Cardiac fibroblast (primary cell): ENCODE results near the gene AGAP2.
A peak's percentile ranks its signal among the peaks of the same experiment; 100 is the strongest.

Source experiments
- DNase-seq, 2 donors: peaks; one replicate each; pipeline versions ENCODE4 v3.0.0 to v3.0.0-alpha.2; 2010; ENCODE audit warnings: low read depth in 2 of 2
- H3K4me3 ChIP-seq, 2 donors: replicated peaks in 1 of 2; 1 replicate in 1 of 2; 2 replicates in 1 of 2; pipeline ENCODE4 v1.5.1; 2011; ENCODE audit warnings: low read depth in 2 of 2, low read length in 2 of 2, mild to moderate bottlenecking in 2 of 2, moderate library complexity in 1 of 2
- TF ChIP-seq, protein P1 (sequence below): IDR thresholded peaks from one replicate; pipeline ENCODE4 v1.5.1; 2011; ENCODE audit warnings: low read depth, mild to moderate bottlenecking, low read length, inconsistent platforms

AGAP2 gene

DNA sequence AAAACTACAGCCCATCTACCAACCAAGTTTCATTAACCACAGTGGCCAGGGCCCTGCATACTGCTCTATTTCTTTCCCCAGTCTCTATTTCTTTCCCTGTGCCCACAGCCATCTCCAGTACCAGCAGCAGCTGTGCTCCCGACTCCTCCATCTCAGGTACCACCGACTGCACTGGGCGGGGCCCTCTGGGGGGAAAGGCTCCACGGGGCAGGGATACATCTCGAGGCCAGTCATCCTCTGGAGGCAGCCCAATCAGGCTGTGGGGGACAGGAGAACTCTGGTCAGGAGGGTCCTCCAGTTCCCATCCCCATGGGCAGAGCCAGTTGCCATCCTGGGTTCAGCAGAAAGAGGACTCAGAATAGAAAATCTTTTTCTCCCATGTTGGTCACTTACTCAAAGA, 10.5 kb upstream of the AGAP2 start:
- no peak overlapping the region for H3K4me3 ChIP-seq
- TF ChIP-seq, protein P1, sequence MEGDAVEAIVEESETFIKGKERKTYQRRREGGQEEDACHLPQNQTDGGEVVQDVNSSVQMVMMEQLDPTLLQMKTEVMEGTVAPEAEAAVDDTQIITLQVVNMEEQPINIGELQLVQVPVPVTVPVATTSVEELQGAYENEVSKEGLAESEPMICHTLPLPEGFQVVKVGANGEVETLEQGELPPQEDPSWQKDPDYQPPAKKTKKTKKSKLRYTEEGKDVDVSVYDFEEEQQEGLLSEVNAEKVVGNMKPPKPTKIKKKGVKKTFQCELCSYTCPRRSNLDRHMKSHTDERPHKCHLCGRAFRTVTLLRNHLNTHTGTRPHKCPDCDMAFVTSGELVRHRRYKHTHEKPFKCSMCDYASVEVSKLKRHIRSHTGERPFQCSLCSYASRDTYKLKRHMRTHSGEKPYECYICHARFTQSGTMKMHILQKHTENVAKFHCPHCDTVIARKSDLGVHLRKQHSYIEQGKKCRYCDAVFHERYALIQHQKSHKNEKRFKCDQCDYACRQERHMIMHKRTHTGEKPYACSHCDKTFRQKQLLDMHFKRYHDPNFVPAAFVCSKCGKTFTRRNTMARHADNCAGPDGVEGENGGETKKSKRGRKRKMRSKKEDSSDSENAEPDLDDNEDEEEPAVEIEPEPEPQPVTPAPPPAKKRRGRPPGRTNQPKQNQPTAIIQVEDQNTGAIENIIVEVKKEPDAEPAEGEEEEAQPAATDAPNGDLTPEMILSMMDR, result no peak
- no peak for DNase-seq

DNA sequence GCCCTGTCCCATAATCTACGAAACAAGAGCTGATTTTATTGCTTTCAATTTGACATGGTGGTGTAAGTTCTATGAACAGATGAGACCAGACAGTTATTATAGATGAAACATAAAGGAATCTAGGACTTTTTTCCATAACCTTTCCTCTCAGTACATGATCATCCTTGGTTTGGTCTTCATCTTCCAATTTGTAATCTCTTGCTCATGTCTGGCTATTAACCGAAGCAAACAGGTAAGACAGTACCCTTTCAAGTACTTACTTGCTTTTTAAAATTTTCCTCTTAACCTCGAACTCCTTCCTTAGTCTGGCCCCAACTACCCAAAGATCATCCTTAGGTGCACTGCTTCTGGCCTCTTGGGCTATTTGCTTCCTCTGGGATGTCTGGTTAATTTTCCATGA, 7.5 kb upstream of the AGAP2 start:
- DNase-seq, result no peak
- H3K4me3 ChIP-seq, result peak overlapping the region; percentile 85 to 96
- TF ChIP-seq, protein P1, result no peak

DNA sequence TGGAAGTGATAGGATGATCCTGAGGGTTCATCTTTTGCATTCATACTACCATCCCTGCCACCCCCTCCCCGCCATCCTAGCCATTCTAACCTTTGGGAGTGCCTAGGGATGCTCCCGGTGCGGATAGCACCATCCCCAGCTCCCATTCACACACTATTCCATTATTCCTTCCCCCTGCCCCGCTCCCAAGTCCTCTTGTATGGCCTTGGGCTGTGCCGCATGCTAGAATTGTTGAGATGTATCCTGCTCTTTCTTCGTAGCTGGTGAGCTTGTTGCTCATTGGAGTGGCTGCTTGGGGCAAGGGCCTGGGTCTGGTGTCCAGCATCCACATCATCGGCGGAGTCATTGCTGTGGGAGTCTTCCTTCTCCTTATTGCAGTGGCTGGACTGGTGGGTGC, 6.9 kb upstream of the AGAP2 start:
- peak in 1 of 2 donors; percentile 29 for DNase-seq
- H3K4me3 ChIP-seq, result peak overlapping the region; percentile 85 to 96
- TF ChIP-seq, protein P1, result no peak

DNA sequence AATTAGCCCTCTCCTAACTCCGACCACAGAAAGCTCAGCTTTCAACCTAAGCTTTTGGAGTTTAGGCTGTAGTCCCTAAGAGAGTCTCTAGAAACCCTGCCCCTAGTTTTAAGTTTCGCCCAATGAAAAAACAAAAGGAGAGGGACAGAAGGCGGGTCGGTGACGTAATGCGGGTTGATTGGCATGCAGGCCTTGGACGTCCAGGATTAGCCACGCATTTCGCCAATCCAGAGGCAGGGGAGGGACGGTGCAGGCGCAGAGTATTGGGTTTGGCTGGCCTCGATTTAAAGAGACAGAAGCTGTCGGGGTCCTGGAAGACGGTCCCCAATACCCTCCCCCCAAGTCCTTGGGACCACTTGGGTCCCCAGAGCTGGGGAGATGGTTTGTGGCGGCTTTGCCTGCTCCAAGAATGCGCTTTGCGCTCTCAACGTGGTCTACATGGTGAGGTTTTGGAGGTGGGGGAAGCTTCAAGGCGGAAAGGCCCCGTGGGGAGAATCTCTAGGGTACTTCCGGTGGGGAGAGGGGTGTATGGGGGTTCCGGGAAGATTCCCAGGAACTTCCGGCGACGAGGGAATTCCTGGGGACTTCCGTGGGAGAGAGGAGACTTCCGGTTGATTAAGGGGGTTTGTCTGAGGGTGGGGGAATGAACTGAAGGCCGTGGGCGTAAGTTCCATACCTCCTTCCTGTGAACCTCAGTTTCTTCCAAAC, 6.4 kb upstream of the AGAP2 start, which contains the start of gene TSPAN31:
Gene TSPAN31, plus strand, starts transcription at position 263 of the 708 bp plus-strand sequence. Its CDS starts 116 bp downstream, at position 379.
- H3K4me3 ChIP-seq, result peak within 1 kb of the TSS; percentile 85 to 96
- TF ChIP-seq, protein P1, result no peak
- DNase-seq, result peak; percentile 99

DNA sequence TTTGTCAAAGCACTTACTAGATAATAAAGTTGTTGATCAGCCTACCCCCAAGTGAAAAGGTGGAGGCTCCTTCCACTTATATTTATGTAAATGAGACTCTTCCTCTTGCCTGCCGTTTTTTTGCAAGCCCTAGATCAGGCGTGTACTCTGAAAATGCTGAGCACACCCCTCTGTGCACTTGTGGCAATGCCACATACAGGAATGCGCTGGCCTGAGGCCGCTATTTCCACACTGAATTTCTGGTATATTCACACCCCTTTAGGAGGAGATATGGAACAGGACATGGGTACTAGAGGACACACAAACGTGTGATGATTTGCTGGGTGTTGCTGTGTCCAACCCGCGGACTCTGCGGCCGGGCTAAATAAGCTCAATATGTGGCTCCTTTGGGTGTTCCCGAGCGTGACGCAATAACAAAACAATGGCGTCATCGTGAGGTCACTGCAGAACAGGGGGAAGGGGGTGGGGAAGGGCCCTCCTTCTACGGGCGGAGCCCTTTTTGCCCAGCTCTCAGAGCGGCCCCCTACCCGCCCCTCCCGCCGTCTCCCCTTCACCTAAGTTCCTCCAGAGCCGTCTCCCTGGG, 5.7 kb upstream of the AGAP2 start:
- TF ChIP-seq, protein P1, result no peak
- H3K4me3 ChIP-seq, result peak overlapping the region; percentile 85 to 96
- peak; percentile 87 to 92 for DNase-seq

DNA sequence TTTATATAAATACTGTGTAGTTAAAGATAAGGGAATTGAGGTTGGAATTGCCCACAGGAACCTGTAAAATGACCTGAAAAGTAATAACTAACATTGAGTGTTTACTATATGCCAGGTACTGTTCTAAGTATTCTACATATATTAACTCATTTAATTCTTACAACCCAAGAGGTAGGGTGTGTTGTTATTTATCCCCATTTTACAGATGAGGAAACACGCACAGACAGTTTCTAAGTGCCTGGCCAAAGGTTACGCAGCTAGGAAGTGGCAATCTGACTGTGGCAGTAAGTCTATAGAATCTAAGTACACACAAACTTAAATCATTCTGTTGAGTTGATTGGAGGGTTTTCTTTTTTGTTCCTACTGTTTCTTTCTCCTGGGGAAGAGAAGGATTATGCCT, 5.2 kb upstream of the AGAP2 start:
- TF ChIP-seq, protein P1, result no peak
- no peak overlapping the region for H3K4me3 ChIP-seq
- no peak for DNase-seq
